OCI-LY7 (cell line): ENCODE results near the gene SLC9A9.

Source experiments
- EZH2phosphoT487 ChIP-seq: fragments of 200-600 bp; sonication (generic); IDR thresholded peaks from 2 replicates; pipeline ENCODE4 v1.6.1; 2018; ENCODE audit warnings: low read depth, borderline replicate concordance, mild to moderate bottlenecking, mixed run types, antibody characterized with exemption, low read length, moderate library complexity, mixed read lengths
- TF ChIP-seq, protein P1 (sequence below): fragments of 200-600 bp; sonication (generic); conservative IDR thresholded peaks from 2 replicates; pipeline ENCODE4 v1.5.1; 2014; ENCODE audit warnings: mild to moderate bottlenecking, antibody characterized with exemption, low read length, moderate library complexity, mixed read lengths

DNA sequence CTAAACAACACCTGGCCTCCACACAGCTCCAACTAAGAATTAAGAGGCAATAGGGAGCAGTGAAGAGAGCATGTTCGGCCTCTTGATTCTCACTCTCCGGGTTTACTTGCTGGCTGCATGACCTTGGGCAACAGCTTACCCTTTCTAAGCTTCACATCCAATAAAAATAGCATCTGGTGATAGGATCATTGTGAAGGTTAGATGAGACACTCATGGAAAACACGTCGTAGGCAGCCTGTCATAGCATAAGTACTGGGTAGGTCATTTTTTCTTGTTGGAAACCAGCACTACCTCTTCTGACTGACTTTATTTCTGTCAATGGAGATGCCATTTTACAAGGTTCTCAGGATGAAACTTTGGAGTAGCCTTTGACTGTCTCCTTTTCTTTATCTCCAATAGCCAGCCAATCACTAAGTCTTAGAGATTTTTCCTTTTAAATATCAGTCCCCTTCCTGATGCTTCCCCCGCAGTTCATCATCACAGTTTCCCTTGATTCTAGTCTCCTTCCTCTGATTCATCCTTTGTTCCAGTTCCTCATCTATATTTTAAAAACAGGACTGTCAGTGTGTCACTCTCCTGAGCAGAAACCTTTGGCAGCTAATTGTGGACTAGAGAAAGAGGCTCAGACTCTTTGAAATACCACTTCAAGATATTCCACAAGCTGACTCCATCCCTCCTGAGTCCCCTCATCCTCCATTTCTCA is 271.5 kb downstream of the SLC9A9 start:
- TF ChIP-seq, protein P1, sequence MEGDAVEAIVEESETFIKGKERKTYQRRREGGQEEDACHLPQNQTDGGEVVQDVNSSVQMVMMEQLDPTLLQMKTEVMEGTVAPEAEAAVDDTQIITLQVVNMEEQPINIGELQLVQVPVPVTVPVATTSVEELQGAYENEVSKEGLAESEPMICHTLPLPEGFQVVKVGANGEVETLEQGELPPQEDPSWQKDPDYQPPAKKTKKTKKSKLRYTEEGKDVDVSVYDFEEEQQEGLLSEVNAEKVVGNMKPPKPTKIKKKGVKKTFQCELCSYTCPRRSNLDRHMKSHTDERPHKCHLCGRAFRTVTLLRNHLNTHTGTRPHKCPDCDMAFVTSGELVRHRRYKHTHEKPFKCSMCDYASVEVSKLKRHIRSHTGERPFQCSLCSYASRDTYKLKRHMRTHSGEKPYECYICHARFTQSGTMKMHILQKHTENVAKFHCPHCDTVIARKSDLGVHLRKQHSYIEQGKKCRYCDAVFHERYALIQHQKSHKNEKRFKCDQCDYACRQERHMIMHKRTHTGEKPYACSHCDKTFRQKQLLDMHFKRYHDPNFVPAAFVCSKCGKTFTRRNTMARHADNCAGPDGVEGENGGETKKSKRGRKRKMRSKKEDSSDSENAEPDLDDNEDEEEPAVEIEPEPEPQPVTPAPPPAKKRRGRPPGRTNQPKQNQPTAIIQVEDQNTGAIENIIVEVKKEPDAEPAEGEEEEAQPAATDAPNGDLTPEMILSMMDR: no peak
- TF ChIP-seq EZH2phosphoT487: no peak
